HG02588 (cell line): ENCODE measurements around the gene CRYGN.

Source experiments
- ATAC-seq: cut with Tn5 transposase; IDR thresholded peaks from one replicate; pipeline ENCODE4 v1.9.1; 2021; ENCODE audit warnings: mild to moderate bottlenecking, moderate library complexity; ENCODE audit not compliant: unreplicated experiment

Gene CRYGN

DNA sequence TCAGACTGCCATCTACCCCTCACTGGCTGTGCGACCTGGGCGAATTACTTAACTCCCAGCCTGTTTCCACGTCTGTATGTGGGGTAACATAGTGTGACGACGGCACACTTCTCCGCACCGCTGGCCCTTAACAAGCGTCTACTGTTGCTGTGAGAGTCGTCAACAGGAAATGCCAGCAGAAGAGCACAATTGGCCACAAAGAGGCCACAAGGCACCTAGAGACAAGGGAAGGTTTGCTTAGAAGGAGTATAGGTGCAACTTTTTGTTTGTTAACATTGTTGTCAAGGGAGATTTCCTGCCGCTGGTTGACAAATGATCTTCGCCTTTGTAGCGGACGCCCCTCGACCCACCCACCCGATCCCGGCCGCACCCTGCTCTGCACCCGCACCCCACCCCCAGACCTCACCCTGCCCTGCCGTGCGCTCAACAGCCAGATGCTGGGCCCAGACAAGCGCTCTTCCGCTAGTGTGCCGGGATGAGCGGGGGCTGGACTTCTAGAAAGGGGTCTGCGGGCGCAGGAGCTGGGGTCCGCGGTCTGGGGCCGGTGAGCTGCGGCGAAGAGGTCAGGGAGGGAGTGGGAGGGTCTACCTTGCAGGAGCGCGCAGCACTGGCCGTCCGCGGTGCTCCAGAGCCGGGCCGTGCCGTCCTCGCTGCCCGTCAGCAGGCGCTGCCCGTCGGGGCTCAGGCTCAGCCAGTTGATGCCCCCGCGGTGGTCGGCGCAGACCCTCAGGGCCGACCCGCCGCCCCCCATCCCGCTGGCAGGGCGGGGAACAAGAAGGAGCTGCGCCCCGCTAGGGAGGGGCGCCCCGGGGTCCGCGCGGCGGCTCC is 30.9 kb downstream of the CRYGN start:
- no peak for ATAC-seq

DNA sequence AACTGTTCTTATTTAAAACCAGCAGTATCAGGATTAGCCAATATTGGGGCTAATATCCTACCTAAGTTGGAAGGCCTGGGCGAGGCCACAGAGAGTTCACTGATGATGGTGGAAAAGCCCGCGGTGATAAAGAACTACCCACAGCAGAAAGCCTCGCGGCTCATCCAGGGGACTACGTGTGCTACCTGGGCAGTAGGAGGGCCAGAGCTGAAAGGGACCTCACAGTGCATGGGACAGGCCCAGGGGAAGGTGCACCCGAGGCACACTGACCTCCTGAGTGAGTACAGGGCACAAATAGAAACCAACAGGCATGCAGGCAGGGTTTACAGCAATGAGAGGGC is 31.5 kb downstream of the CRYGN start:
- no peak for ATAC-seq

DNA sequence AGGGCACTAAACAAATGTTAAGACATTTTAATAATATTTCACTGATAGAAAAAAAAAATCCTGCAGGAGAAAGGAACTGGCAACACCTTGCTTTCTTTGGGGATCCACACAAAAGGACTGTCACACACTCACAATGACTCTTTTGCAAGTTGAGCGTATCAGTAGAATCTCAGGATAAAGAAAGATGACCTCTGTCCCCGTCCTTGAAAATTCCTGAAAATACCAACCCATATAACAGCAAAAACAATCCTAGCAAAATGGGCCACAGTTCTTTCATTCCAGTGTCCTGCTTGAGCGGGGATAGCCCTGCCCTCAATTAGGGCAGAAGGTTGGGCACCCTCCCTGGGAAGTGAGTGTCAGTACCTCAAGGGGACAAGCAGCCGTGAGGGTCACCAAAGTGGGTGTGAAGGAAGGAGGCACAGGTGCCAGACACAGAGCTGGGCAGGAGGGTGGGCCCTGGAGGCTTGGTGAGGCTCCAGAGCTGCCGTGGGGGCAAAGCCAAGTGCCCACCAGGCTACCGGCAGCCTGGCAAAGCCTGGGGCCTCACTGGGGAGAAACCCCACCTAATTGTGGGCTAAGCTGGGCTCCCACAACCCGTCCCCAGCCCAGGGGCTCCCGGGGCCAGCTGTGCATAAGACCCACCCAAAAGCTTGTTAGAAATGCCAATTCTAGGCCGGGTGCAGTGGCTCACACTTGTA is 32.9 kb downstream of the CRYGN start:
- ATAC-seq, result no peak

DNA sequence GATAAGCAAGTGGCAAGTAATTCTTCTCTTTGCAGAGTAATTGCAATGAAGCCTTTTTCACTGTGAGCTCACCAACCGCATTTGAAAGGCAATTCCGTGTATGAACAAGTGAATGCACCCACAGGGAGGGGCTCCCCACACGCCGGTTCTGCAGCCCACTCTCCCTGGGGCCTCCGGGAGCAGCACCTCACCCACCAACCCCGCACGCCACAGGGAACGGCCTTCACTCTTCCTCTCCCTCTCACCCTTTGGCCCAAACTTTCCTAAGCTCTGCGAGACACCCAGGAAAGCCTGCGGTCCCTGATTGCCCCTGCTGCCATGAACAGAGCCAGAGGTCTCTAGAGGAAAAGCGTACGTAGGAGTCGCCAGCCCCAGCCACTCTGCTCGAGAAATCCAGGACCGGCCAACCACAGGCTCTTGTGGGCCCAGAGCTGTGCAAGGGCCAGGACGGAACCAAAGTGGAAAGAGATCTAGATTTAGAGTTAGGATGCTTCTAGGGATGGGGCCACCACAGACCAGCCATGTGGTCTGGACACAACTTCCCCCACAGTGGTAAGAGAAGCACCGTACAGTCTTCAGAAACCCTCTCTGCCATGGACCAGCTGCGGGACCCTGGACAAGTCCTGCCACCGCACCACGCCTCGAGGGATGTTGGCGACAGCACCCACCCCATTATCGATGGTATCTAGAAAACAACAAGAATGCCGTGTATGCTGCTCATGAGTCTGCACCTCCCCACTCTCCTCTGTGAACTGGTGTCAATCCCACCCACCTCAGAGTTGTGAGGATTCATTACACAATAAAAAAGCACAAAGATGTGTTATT is 33.7 kb downstream of the CRYGN start:
- no peak for ATAC-seq

DNA sequence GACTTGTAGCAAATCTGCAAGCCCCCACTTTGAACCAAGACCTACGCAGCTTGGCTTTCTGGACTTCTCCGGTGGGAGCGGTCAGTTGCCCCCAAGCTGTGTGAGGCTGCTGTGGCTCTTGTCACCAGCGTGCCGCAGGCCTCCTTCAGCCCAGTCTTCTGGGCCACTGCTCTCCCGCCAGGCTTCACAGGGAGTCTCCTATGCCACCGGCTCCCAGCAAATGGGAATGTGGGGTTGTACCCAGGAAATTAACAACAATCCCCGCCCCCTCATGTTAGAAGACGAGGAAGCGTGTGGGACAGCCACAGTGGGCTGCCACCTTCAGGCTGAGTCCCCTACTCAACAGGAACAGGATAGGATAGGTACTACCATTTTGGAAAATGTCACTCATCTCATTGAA is 34.4 kb downstream of the CRYGN start:
- ATAC-seq, result no peak

DNA sequence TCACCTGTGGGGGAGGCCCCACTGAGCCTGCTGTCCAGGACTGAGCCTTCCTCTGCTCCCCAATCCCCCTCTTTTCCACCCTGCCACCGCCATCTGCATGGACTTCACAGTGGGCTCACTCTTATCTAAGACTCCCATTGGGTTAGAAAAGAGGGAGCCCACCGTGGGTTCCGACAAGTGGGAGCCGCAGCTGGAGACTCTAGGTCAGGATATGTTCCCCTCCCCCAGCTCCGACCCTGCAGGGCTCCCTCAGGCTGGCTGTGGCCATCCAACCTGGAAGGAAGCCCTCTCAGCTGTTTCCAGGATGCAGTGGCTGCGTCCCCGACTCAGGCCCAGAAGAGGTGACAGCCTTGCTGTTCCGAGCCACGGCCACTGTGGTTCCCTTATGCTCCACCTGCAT is 34.9 kb downstream of the CRYGN start:
- no peak for ATAC-seq

DNA sequence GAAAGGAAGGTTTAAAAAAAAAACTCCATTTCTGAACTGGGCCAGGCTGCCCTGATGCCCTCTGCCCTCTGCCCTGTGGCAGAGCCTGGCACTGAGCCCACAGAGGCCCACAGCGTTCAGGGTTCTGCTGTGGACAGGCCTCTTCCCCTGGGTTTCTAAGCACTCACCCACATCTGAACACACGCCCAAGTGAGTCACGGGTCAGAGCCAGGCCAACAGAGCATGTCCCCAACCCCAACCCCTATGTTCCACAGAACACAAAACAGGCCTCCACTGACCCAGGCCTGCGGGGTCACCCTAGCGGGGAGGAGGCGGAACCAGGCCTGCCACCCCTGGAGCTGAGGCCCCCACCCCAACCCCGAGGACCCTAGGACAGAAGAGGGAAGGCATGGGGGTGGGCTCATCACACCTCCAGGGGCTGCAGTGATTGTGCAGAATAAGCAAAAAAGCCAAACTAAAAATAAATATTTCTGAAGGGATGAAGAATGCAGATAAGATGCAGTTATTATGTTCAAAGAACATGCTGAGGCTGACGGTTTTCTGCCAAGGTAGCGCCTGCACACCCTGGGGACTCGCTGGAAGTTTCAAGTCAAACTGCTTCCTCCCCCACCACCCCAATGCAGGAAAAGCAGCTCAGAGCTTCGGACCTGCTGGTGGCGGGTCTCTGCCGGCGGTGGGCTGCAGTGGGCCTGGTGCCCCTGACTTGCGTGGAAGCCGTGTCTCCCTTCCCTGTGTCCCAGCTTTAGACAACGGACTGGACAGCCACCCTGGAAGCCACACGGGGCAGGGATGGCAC is 35.5 kb downstream of the CRYGN start:
- ATAC-seq, result no peak

DNA sequence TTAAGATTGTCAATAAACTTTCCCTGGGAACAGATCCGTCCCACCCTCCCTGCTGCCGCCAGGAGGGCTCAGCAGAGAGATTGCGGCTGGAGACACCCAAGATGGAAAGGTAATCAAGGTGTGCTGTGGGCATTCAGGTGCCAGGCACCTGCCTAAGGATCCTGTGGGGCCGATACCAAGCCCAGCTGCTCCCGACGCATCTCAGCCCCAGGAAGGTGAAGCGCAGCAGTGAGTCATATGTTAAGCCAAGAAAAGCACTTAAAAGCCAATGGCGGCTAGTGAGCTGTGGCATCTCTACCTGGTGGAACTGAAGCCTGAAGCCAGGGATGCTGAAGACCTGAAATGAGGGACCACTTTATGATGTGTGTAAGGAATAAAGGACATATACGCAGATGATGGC is 36.2 kb downstream of the CRYGN start:
- no peak for ATAC-seq

DNA sequence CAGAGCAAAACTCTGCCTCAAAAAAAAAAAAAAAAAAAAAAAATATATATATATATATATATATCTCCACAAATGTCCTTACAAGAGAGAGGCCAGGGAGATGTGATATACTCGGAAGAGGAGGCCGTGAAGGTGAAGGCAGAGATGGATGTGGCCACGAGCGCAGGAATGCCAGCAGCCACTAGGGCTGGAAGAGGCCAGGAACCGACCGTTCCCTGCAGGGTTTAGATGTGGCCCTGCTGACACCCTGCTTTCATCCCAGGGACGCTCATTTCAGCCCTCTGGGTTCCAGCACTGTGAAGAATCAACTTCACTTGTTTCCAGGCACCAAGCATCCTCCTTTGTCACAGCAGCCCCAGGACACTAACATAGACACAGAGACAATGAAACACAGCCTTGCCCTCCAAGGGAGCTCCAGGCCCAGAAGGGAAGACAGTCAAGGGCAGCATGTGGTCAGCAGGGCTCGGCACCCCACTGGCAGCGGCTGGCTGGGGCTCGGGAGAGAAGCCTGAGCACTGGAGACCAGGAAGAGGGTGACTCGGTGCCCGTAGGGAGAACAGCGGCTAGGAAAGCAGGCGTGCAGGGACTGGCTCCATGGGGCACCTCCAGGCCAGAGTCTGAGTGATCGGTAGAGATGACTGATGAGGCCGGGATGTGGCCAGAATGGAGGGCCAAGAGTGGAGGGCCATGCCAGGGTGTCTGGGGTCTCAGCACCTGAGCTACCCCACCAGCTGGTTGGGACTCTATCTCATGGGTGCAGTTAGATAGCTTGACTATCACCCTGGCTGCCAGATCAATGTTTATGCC is 37.7 kb downstream of the CRYGN start:
- no peak for ATAC-seq

DNA sequence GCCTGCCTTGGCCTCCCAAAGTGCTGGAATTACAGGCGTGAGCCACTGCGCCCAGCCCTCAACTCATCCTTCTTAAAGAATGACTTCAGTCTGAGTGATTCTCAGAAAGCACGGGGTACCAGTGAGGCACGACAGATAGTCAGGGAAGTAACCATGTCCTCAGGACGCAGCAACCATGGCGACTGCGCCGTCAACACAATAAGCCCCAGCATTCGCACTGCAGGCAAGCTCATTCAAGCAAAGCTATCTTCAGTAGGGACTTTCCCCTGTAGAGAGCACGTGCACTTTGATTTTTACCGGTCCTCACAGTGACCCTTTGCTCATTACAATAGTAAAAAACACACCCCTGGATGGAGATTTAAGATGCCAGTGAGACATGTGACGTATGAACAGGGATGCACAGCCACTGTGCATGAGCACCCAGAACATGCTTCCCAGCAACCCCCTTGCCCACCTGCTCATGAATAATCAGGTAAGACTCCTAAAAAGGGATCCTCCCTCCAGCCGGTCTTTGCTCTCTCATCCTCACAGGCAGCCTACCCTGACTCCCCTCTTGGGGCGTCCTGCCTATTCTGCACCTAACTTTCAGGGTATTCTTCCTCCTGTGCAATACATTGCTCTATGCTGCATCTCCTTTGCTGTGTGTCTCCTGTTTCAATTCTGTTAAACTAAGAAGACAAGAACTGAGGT is 39.2 kb downstream of the CRYGN start:
- ATAC-seq, result no peak

DNA sequence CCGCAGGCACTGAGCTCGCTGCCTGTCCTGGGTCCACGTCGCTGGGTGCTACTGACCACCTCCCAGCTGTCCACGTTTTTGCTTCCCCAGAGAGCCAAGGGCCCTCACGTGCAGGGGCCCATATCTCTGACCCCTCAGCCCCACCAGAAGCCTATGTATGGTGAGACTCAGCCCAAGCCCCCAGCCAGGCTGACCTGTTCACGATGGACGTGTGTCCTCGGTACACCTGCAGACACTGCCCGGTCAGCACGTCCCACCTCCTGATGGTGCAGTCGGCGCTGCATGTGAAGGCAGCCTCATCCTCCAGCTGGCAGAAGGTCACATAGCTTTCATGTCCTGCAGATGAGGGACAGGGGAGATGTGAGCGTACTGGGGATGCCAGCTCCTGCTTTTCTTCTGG is 40.0 kb downstream of the CRYGN start:
- no peak for ATAC-seq

DNA sequence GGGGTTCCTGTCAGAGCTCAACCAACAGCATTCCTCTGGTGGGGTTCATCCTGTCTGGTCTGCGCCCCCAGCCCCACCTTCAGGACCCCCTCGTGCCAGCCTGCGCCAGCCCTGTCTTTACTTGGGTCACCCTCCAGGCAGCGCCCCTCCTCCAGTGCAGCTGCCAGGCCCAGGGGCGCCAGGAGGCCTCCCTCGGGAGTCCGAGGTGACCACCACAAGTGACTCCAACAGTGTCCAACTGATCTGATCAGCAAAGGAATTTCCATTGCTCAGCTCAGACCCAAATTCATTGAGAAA is 40.7 kb downstream of the CRYGN start:
- ATAC-seq, result no peak

DNA sequence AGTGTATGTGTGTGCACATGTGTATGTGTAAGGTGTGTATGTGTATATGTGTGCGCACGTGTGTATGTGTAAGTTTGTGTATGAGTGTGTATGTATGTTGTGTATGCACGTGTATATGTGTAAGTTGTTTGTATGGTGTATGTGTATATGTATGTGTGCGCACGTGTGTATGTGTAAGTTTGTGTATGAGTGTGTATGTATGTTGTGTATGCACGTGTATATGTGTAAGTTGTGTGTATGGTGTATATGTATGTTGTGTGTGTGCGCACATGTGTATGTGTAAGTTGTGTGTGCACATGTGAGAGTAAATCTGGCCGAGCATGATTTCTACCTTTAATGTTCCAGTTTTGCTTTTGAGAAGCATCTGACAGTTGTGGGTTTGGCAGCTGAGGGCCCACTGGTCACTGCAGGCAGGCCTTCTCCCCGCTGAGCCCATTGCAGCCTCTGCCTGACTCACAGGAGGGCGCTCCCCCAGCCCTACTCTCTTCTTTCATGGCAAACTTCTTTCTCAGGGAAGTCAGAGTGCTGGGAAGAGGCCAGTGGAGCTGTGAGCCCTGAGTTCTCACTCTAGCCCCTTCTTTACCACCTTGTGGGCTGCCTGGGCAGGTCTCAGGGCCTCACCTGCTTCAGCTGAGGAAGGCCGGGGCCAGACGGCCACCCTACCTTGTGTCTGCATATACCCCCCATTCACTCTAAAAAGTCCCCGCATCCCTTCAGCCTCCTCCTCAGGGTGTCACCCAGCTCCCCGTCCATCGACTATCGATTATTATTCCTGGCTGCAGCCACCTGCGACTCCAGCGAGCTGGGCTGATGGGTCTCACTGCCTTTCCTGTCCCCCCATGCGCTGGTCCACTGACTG is 41.3 kb downstream of the CRYGN start:
- no peak for ATAC-seq

DNA sequence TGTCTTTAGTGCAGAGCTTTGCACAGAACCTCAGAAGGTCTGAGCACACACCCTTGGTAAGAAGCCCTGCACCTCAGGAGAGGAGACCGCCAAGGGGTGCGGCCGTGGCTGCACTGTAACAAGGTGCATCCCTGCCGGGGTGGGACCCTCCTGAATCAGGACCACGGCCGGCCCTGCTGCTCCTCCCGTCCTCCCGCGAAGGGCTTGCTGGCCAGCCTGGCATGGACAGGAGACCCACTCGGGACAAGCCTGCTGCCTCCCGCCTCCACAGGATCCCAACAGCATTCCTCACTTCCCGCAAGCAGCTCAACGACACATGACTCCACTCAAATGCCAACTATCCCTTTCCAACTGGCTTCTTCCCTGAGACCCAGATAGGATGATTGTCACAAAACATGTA is 42.9 kb downstream of the CRYGN start:
- no peak for ATAC-seq

DNA sequence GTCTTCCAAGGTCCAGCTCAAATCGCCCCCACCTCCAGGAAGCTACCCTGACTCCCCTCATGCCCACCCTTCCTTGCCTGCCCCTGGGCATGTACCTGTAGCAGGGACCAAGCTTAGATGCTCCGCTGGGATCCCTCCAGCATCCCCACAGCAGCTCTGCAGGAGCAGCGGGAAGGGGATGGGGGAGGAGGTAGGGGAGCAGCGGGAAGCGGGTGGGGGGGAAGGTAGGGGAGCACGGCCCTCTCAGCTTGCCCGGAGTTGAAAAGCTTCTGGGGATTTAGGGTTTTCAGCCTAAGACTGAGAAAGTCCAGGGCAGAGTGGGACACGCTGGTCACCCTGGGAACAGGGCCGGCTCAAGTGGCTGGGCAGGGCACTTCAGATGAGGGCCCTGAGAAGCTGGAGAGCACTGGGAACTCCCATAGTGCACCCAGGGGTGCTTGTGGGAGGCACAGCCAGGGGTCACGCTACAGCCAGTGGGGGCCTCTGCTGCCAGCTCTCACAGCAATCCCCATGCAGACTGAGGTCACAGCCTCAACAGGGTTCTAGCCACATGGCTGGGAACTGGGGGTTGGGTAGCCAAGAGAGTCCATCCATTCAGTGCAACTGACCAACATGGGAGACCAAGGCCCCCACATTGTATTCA is 43.5 kb downstream of the CRYGN start:
- ATAC-seq, result no peak

DNA sequence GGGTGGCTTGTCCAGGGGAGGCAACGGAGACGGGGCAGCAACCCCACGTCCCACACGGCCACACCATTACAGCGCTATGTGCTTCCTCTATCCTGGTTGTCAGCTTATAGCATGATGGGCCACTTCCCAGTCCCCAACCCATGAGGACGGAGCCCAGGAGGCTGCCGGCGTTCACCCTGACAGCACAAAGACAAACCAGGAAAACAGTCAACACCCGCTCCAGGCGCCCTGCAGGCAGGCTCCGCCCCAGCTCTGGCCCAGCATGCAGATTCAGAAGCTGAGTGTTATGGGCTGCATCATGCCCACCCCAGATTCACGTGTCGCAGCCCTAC is 44.9 kb downstream of the CRYGN start:
- no peak for ATAC-seq

DNA sequence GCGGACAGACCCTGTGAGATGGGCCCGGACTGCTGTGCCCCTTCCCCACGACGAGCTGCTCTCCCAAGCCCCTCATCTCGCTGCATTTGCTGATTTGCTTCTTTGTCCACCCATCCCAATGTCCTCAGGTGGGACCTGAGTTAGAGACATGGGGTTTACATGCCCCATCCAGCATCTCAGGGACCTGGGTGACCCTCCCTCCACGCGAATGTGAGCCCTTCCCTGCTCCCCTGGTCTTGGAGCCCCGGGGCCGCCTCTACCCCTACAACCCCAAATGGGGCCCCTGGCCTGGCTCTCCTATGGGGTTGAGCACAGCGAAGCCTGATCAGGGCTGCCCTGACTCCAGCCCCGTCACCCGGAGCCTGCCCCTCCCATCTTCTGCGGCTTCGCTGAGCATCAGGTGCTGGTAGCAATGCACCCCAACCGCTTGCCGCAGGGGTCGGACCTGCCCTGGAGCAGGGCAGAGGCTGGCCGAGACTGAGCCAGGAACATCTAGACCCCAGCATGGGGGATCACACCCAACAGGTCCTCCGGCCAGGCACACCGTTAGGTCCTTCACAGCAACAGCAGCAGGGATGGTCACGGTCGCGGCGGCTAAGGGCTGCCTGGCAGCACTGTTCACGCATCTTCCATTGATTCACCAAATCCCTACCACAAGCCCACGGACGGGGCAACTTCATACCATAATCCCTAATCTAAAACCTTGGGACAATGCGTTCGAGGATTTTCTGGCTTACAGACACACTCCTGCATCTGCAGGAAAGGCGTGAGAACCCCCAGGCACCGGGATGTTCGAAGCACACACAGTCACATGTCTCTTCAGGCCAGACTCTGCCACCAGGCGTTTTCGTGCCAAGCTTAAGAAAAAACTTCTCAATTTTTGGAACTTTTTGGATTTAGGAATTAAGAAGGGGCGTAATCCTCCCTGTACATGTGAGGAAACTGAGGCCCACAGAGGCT is 45.6 kb downstream of the CRYGN start:
- no peak for ATAC-seq
